DMS153 treated with DMSO at 0.1 percent for 48 hours (cell line): Measurements from ENCODE around the gene ZCCHC10.
A peak's percentile ranks its signal among the peaks of the same experiment; 100 is the strongest.
"Not testable (repeated sequence)": the region's sequence is repeated elsewhere in the genome, so short reads cannot be mapped to it uniquely, and the experiment has no call there.

ENCODE experiments used
- DNase-seq: peaks from one replicate; lab custom pipeline; 2025; ENCODE audit not compliant: unreplicated experiment; lab: John Stamatoyannopoulos, UW

Gene ZCCHC10

GRCh38 chr5:132979367-132979940 lies 46.9 kb downstream of the ZCCHC10 start:
- DNase-seq: no peak

- no peak for DNase-seq
These were observed 49.5 kb downstream of the ZCCHC10 start for GRCh38 chr5:132976852-132977251.

- not testable (repeated sequence) for DNase-seq
These were observed 53.9 kb downstream of the ZCCHC10 start for GRCh38 chr5:132972436-132972828.

DNA sequence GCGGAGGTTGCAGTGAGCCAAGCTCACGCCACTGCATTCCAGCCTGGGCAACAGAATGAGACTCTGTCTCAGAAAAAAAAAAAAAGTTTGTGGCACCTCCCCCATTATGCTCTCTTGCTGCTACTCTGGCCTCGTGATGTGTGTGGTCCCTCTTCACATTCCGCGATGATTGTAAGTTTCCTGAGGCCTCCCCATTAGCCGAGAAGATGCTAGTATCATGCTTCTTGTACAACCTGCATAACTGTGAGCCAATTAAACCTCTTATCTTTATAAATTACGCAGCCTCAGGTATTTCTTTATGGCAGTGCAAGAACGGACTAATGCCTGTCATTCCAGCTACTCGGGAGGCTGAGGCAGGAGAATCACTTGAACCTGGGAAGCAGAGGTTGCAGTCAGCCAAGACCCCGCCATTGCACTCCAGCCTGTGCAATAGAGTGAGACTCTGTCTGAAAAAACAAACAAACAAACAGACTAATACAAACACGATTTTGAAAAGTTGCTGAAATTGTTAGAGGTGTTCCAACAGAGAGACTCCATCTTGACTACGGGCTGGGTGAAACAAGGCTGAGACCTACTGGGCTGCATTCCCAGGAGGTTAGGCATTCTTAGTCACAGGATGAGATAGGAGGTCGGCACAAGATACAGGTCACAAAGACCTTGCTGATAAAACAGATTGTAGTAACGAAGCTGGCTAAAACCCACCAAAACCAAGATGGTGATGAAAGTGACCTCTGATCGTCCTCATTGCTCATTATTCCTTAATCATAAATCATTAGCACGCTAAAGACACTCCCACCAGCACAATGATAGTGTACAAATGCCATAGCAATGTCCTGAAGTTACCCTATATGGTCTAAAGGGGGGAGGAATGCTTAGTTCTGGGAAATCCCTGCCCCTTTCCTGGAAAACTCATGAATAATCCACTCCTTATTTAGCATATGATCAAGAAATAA lies 54.6 kb downstream of the ZCCHC10 start:
- no peak for DNase-seq

DNA sequence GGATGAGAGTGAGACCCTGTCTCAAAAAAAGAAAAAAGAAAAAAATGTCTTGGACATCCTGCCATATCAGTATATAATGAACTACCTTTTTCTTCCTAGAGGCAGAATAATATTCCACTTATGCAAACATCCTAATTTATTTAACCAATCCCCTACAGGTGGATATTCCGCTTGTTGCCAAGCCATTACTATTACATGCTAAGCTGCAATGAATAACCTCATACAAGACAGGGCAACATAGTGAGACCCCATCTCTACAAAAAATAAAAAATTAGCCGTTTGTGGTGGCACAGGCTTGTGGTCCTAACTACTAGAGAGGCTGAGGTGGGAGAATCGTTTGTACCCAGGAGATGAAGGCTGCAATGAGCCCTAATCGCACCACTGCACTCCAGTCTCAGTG lies 61.2 kb downstream of the ZCCHC10 start:
- no peak for DNase-seq

DNA sequence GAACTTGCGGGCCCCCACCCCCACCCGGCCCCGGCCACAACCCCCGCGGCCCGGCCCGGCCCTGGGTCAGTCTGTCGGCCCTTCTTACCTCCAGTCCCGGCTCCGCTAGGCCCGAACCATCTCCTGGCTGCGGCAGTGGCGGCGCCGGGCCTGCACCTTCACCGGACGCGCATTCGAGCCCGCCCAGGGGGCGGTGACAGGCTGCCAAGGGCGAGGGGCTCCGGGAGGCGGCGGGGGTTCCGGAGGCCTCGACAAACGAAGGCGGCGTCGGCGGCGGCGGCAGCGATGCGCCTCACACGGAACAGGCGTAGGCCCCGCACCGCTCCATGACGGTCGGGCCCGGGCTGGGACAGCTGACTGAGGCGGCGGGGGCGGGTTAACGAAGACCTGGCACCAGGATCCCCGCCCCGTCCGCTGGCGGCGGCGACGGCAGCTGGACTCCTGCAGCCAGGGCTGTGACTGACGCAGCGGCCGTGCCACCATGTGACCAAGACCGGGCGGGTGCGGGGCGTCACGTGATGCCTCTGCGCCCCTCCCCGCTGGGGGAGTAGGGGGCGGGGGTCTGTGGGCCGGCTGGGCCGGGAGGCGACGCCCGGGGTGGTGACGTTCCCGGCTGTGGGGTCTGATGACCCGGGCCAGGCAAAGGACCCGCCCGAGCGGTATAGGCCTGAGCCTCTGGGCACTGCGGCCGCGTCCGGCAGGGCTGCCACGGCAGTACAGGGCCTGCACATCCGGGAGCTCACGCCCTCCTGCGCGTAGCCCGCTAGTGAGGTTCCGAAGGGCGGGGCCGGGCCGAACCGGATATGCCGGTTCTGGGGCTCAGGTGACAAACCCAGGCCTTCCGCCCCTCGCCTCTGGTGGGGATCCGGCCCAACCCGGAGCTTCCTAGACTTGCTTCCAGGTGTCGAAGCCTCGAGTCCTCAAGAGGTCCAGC lies 62.9 kb downstream of the ZCCHC10 start, which contains the start of gene AFF4:
Gene AFF4, minus strand, starts transcription at position 464 of the 934 bp plus-strand sequence. CDS start 26,445 bp downstream, outside the sequence.
- peak; percentile 64 for DNase-seq

DNA sequence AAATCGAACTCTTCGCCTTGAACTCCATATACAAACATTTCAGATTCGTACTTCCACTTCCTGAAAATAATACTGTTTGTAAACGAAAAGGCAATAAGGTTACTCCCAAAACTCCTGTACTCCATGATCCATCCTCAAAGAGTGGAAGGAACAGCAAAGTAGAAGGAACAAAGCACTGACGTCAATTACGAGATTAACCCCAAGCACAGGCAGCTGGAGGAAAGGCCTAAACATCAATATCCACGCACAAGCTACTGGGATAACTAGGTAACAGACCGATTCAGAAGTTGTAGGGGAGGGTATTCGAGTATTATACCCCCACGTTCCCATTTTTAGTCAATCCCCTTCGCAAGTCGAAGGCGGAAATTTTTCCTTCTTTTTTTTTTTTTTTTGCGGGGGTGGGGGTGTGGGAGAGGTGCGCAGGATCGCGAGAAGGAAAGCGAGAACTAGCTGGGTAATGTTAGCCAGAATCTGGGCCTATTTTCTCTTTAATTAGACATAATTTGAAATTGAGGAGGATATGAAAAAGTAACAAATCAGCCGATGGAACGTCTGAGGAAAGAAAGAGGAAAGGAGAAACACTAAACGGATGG lies 63.8 kb downstream of the ZCCHC10 start:
- peak; percentile 14 for DNase-seq

DNA sequence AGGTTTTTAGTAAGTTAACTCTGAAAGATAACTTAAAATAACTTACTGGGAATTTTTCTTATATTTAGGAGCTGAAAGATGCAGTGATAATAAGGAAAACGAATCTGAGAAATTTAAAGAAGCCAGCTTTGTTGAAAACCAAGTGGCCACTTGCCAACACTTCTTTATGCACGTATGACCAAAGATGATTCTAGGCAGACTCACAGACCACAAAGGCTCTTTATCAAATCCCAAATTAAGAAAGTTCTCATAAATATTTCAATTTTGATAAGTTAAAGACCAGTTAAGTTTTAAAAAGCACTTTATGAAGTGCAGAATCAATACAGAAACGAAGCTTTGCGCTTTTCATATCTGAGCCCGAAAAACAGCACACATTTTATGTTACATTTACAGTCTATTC lies 64.5 kb downstream of the ZCCHC10 start:
- no peak for DNase-seq

DNA sequence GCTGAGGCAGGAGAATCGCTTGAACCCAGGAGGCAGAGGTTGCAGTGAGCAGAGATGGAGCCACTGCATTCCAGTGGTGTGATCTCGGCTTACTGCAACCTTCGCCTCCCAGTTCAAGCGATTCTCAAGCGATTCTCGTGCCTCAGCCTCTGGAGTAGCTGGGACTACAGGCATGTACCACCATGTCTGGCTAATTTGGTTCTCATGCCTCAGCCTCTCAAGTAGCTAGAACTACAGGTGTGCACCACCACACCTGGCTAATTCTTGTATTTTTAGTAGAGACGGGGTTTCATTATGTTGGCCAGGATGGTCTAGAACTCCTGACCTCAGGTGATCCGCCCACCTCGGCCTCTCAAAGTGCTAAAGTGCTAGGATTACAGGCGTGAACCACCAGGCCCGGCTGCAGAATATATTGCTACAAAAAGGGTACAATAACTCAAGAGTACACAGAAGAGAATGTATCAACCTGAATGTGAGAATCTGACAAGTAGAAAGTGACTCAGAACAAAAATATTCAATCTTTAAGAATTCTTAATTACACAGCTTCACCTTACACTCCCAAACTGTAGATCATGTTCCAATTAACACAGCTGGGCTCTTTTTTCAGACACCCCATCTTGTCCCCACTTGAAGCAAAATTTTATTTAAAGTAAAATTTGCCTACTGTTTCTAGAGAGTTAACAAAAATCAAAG lies 65.1 kb downstream of the ZCCHC10 start:
- not testable (repeated sequence) for DNase-seq

DNA sequence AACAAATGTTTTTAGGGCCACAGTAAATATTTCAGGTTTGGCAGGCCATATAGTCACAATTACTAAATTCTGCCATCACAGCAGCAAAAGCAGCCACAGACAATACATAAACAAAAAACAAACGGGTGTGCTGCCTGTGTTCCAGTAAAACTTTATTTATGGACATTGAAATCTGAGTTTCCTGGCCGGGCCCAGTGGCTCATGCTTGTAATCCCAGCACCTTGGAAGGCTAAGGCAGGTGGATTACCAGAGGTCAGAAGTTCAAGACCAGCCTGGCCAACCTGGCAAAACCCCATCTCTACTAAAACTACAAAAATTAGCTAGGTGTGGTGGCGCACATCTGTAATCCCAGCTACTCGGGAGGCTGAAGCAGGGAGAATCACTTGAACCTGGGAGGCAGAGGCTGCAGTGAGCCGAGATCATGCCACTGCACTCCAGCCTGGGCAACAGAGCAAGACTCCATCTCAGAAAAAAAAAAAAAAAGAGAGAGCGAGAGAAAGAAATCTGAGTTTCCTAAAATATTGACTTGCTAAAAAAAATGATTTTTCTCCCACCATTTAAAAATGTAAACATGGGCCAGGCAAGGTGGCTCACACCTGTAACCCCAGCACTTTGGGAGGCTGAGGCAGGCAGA lies 70.1 kb downstream of the ZCCHC10 start:
- not testable (repeated sequence) for DNase-seq

GRCh38 chr5:132953710-132954109 lies 72.6 kb downstream of the ZCCHC10 start:
- DNase-seq: no peak

- no peak for DNase-seq
These were observed 73.5 kb downstream of the ZCCHC10 start for GRCh38 chr5:132952829-132953228.

- DNase-seq: no peak
These were observed 74.5 kb downstream of the ZCCHC10 start for GRCh38 chr5:132951897-132952296.

DNA sequence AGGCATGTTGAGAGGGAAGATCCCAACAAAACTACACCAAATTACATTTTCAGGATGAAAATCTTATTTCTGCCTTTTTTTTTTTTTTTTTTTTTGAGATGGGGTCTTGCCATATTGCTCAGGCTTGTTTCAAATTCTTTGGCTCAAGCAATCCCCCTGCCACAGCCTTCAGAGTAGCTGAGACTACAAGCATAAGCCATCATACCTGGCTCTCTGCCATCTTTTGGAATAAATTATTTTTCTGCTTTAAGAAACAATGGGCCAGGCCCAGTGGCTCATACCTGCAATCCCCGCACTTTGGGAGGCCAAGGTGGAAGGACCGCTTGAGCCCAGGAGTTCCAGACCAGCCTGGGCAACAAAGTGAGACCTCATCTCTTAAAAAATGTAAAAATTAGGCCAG lies 77.2 kb downstream of the ZCCHC10 start:
- DNase-seq: no peak

GRCh38 chr5:132947671-132948070 lies 78.7 kb downstream of the ZCCHC10 start:
- DNase-seq: no peak
